ENCODE data around the gene GPR21.

The GPR21 gene

GRCh38 chr9:123033864-123034601, 566 bp downstream of the GPR21 start:
- no peak for DNase-seq (ENCODE audit: low read depth in 3 of 3)

DNA sequence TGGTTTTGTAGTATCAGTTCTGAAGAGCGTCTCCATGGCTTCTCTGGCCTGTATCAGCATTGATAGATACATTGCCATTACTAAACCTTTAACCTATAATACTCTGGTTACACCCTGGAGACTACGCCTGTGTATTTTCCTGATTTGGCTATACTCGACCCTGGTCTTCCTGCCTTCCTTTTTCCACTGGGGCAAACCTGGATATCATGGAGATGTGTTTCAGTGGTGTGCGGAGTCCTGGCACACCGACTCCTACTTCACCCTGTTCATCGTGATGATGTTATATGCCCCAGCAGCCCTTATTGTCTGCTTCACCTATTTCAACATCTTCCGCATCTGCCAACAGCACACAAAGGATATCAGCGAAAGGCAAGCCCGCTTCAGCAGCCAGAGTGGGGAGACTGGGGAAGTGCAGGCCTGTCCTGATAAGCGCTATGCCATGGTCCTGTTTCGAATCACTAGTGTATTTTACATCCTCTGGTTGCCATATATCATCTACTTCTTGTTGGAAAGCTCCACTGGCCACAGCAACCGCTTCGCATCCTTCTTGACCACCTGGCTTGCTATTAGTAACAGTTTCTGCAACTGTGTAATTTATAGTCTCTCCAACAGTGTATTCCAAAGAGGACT, 1.5 kb downstream of the GPR21 start:
- no peak for DNase-seq (ENCODE audit: low read depth in 3 of 3)

- no peak for DNase-seq (ENCODE audit: low read depth in 3 of 3)
Observed at GRCh38 chr9:123035791-123036190, 2.3 kb downstream of the GPR21 start.

DNA sequence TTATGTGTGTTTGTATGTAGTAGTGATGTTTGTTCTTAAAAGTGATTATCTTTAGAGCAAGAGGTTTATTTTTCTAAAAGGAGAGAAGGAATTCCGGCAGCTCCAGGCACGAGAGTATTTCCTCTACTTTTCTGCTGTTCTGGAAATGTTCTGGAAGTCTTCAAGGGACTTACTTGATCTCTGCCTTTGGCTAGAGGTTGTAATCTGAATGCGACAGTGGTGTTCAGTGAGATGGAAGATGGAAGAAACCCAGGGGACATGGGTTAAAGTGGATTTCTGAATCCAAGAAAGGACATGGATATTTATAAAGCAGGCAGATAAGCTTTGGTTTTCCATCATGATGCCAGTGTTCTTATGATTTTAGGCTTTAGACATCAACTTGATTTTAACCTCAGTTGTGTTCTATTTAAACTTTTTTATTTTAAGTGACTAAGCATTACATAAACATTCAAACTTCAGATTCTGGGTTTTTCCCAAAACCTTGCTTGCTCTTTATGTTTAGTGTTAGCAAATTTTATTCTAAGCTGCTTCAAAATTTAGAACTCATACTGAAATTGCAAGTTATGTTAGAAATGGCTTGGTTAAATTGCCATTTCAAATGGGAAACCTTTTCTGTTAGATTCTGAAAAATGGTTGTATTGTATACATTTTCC, 3.6 kb downstream of the GPR21 start:
- no peak for DNase-seq (ENCODE audit: low read depth in 3 of 3)

GRCh38 chr9:123039617-123040219, 6.3 kb downstream of the GPR21 start:
- DNase-seq (ENCODE audit: low read depth in 3 of 3): no peak

DNA sequence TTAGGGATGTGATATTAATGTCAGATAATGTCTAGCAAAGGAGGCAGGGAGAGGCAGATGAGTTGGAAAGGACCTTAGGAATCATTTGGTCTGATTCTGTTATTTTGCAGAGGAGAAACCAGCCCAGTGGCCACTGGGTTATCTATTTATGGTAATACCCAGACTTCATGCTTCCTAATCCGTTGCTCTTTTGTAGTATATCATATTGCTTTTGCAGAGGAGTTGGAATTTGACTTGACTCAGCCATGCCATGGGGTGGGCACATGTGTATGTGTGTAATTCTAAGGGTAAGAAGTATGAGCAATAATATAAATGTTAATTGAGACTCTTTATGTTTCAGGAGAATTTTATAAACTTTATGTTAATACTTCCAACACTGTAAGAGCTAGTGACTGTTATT, 7.3 kb downstream of the GPR21 start:
- no peak for DNase-seq (ENCODE audit: low read depth in 3 of 3)

DNA sequence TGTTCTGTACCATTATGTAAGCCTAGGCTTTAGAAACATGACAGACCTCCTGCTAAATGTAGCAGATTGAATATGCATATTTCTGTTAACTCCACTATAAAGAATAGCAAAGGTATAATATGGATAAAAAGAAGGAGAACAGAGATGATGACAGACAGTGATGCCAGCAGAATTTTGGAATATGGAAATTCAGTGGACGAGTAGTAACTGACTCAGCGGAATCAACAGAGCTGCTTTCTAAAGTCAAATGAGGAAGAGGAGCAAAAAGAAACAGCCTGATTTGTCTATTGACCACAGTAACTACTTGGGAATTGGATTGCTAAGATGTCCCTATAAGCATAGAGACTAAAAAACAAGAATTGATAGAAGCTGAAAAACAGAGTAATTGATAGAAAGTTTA, 8.0 kb downstream of the GPR21 start:
- DNase-seq (ENCODE audit: low read depth in 3 of 3): no peak

DNA sequence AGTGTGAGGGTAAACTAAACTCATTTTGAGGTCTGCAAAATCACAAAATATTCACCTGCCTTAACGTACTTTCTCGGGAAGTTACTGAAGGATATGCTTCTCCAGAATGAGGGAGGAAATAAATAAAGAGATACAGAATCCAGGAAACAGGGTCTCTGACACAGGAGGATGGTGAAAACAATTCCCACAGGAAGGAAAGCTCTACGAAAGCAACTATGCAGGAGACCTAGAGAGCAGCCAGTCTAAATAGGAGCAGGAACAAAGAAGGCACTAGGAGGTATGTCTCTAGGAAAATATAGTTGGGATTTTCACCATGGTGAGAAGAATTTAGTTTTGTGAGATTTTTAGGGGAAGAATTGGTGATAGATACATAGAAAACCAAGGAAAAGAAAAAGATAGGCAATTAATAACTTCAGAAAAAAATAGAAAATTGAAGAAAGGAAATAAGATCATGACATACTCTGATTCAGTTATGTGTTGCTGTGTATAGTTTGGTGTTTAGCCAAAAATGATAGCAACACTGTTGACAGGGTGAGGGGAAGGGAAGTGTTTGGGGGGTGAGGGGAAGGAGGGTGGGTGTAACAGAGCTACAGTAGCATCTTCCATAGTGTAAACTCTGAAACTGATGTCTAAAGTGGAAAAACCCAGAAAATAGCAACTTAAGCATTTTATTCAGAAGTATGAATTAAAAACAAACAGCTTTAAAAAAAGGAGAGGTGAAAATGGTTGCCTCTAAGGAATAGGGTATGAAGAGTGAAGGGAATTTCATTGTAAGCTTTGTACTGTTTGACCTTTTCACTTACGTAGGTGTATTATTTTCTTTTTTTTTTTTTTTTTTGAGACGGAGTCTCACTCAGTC, 9.8 kb downstream of the GPR21 start:
- DNase-seq (ENCODE audit: low read depth in 3 of 3): no peak

DNA sequence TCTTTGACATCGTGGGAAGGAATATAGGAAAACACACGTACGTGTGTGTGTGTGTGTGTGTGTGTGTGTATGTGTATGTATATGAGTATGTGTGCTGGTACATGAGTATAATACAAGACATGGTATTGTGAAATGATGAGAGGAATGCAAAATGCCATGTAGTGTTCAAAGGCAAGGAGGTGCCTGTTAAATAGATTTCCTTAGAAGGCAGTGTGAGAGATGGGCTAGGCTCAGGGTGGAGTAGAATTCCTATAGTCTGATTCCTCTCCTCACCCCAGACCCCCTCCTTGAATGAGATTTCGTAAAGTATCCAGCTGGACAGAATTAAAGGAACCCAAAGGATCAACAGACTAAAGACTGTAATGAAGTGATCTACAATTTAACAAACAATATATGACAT, 11.1 kb downstream of the GPR21 start:
- no peak for DNase-seq (ENCODE audit: low read depth in 3 of 3)

DNA sequence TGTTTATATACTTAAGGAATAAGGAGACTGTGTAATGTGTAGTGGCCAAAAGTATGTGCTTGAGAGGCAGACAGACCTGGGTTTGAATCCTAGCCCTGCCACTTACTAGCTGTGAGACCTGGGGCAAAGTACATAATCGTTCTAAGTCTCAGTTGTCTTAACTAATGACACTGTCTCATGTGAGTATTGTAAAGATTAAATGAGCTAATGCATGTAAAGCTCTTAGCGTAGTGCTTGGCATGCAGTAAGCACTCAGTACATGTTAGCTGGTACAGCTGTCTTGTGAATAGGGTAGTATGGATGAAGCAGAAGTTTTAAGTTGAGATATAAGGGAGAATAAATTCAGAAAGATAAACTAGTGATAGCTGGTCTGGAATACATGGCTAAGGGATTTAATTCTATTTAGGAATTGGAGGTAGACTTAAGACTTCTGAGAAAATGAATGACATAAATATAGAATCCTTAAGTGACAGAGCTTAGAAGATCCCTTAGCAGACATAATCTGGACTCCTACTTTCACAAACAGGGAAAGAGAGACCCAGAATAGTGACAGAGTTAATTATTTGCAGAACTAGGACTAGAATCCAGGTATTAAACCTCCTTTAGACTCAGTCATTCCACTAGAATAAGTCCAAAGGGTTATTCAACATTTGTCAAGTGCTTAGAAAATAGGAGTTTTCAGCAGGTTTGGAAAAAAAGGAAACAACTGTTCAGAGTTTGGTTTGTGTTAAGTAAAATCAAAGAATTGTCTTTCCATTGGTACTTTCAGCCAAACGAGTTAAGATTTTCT, 13.1 kb downstream of the GPR21 start:
- no peak for DNase-seq (ENCODE audit: low read depth in 3 of 3)

- no peak for DNase-seq (ENCODE audit: low read depth in 3 of 3)
Observed at GRCh38 chr9:123048748-123049147, 15.3 kb downstream of the GPR21 start.

DNA sequence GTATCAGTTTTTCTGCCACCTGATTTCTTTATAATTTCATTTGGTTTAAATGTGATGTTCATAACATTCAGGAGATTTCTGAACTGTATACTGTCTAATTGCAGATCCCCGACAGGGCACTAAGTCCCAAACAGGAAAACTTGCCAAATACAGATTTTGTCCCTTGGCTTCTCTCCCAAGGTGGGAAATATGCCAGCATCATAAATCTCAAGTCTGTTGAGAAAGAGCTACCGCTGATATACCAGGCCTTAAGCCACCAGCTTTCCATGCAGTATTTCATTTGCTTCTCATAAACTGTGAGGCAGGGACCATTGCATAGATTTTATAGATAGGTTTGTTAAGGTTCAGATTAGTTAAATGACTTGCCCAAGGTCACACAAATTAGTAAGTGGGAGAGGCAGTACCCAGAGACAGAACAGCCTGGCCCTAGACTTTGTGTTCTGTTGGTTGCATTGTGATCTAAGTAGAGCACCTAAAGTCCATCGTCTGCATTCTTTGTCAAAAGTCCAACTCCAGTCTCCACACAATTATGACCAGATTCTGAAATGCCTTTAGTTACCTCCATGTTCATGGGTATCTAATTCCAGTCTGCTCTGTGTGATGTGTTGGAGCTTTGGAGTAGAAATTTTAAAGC, 16.2 kb downstream of the GPR21 start:
- DNase-seq (ENCODE audit: low read depth in 3 of 3): no peak

DNA sequence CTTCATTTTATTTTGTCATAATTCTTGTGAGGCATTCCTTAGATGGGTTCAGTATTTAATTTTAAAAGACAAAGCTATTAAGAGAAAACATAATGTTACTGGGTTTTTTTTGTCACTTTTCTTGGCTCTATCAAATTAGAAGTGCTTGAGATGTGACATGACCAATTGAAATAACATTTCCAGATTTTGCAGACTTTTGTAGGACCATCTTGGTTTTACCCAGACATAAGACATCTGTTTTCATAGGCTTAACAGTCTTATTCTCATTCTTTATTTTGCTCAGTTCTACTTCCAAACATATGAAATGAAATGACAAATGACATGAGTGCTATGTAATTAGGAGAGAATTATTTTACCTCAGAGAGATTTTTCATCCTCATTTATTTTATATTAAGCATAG, 19.6 kb downstream of the GPR21 start:
- DNase-seq (ENCODE audit: low read depth in 3 of 3): no peak

DNA sequence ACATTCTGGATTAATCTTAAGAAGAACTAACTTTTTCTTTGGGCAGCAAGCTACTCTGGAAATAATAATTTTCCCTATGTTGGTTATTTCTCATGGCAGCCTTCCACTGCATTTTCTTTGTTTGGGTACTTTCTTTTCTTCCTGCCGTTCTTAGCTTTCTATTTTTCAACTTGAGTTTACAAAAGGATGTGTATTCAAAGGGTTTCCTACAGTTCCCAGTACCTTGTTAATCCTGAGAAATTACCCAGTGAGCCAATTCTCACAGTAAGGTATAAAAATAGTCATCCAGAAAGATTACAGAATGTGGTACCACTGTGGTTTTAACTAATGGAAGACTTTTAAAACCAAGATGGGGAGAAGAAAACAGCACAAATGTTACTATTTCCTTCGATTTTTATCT, 20.2 kb downstream of the GPR21 start:
- DNase-seq (ENCODE audit: low read depth in 3 of 3): no peak

- DNase-seq (ENCODE audit: low read depth in 3 of 3): no peak
Observed at GRCh38 chr9:123058834-123059233, 25.4 kb downstream of the GPR21 start.

GRCh38 chr9:123059472-123060220, 26.2 kb downstream of the GPR21 start:
- DNase-seq (ENCODE audit: low read depth in 3 of 3): no peak

DNA sequence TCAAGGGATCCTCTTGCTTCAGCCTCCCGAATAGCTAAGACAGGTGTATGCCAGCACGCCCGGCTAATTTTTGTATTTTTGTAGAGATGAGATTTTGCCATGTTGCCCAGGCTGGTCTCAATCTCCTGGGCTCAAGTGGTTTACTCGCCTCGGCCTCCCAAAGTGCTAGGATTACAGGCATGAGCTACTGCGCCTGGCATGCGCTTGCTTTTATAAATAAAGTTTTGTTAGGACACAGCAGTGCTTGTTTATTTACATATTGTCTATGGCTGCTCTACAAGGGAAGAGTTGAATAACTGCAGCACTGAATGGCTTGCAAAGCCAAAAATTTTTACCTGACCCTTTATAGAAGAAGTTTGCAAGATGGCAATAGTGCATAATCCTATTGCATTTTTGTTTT, 27.7 kb downstream of the GPR21 start:
- no peak for DNase-seq (ENCODE audit: low read depth in 3 of 3)

DNA sequence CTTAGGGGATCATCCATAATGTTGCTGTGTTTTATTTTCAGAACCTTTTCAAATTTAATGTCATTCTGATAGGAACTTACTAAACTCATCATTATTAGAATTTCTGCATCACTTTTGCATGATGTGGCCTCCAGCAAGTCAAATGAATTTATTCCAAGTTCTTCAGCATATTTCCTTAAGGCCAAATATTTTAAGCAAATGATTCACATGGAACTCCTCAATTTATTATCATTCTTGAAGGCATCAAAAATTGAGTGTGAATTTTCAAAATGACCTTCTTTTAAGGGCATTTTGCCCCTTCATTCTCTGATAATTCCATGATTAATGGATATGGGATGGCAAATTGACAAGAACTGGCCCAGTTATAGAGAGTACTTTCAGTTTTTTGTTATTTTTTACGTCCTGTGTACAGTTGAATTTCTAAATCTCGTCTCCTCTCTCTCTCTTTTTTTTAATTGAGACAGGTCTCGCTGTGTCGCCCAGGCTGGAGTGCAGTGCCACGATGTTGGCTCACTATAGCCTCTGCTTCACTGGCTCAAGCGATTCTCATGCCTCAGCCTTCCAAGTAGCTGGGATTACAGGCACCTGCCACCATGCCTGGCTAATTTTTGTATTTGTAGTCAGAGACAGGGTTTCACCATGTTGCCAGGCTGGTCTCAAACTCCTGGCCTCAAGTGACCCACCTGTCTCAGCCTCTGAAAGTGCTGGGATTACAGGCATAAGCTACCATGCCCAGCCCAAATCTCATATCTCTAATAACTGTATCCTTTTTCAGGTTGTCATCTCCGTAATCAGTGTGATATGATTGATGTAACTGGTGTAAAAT, 29.1 kb downstream of the GPR21 start:
- no peak for DNase-seq (ENCODE audit: low read depth in 3 of 3)

- DNase-seq (ENCODE audit: low read depth in 3 of 3): no peak
Observed at GRCh38 chr9:123063177-123063598, 29.7 kb downstream of the GPR21 start.
